Prostate gland (tissue), 2 donors: ENCODE data around the gene ZNF594.
"Not testable (repeated sequence)": the region's sequence is repeated elsewhere in the genome, so short reads cannot be mapped to it uniquely, and the experiment has no call there.

Experiments used
- POLR2A ChIP-seq: fragments of 450-650 bp; IDR thresholded peaks from one replicate; pipeline ENCODE4 v1.6.1; 2016; ENCODE audit warnings: antibody characterized with exemption, mild to moderate bottlenecking
- POLR2AphosphoS5 ChIP-seq: sonication (generic); formaldehyde crosslinking; IDR thresholded peaks from one replicate; pipeline ENCODE4 v1.6.1; 2017; ENCODE audit warnings: antibody characterized with exemption
- TF ChIP-seq, protein P1 (sequence below), 4 experiments: fragments of 200-600 bp in 2 of 4; fragments of 450-650 bp in 2 of 4; sonication (generic) in 2 of 4; IDR thresholded peaks; 1 replicate in 3 of 4; 2 replicates in 1 of 4; pipeline ENCODE4 v1.5.1; 2016 to 2019; ENCODE audit warnings: antibody characterized with exemption in 4 of 4, mild to moderate bottlenecking in 2 of 4, moderate library complexity in 2 of 4

DNA sequence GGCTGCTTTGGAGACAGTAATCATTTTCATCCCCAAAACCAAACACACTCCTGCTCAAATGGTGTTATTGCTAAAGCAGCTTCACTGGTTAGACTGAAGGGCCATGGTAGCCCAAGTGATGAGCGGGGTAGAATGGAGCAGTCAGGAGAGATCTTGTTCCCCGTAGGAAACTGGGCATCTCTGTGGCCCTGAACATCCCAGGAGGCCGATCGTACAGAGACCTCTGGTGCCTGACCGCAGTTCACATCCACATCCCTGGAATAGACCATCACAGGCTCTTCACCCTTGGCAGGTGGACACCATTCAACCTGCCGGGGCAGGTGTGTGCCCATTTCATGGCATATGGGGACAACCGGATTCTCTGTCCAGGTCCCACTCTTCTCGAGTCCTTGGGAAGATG, 61.9 kb downstream of the ZNF594 start:
- TF ChIP-seq, protein P1, sequence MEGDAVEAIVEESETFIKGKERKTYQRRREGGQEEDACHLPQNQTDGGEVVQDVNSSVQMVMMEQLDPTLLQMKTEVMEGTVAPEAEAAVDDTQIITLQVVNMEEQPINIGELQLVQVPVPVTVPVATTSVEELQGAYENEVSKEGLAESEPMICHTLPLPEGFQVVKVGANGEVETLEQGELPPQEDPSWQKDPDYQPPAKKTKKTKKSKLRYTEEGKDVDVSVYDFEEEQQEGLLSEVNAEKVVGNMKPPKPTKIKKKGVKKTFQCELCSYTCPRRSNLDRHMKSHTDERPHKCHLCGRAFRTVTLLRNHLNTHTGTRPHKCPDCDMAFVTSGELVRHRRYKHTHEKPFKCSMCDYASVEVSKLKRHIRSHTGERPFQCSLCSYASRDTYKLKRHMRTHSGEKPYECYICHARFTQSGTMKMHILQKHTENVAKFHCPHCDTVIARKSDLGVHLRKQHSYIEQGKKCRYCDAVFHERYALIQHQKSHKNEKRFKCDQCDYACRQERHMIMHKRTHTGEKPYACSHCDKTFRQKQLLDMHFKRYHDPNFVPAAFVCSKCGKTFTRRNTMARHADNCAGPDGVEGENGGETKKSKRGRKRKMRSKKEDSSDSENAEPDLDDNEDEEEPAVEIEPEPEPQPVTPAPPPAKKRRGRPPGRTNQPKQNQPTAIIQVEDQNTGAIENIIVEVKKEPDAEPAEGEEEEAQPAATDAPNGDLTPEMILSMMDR (IDR thresholded peaks at IDR 0.05) = not testable (repeated sequence)
- not testable (repeated sequence) for TF ChIP-seq POLR2AphosphoS5, POLR2A
